Heart left ventricle (tissue), 16 donors: ENCODE measurements around the gene CLDN7. TPM values are rescaled to one million over a fixed set of nuclear protein-coding genes. Genes with fewer than 3 reads are reported as not detected.

ENCODE experiments used
- ATAC-seq, 4 donors: fragments of 200-7000 bp; cut with Tn5 transposase; one replicate each; pipeline ENCODE4 v1.9.1; 2020 to 2022; ENCODE audit warnings: moderate library complexity in 4 of 4, mild to moderate bottlenecking in 3 of 4, moderate number of reproducible peaks in 1 of 4
- DNase-seq, 5 donors: peaks; one replicate each; pipeline ENCODE4 v3.0.0-alpha.2; 2020
- H3K27ac ChIP-seq, 12 donors: fragments of 200-600 bp; sonication (generic) in 4 of 12; one replicate each; pipeline versions ENCODE4 v1.5.0 to v1.8.0; 2016 to 2022; ENCODE audit warnings: mild to moderate bottlenecking in 2 of 12
- H3K27me3 ChIP-seq, 9 donors: fragments of 200-600 bp; sonication (generic) in 2 of 9; one replicate each; pipeline versions ENCODE4 v1.5.1 to v1.8.0; 2016 to 2022; ENCODE audit warnings: mild to moderate bottlenecking in 3 of 9
- H3K36me3 ChIP-seq, 9 donors: fragments of 200-600 bp; sonication (generic) in 2 of 9; one replicate each; pipeline versions ENCODE4 v1.5.0 to v1.8.0; 2018 to 2022; ENCODE audit warnings: mild to moderate bottlenecking in 2 of 9
- H3K4me1 ChIP-seq, 12 donors: fragments of 200-600 bp; sonication (generic) in 4 of 12; one replicate each; pipeline versions ENCODE4 v1.5.0 to v1.8.0; 2016 to 2022; ENCODE audit warnings: mild to moderate bottlenecking in 3 of 12
- H3K4me3 ChIP-seq, 12 donors: fragments of 200-600 bp; sonication (generic) in 4 of 12; one replicate each; pipeline versions ENCODE4 v1.5.0 to v1.8.0; 2017 to 2022; ENCODE audit warnings: mild to moderate bottlenecking in 9 of 12, moderate library complexity in 4 of 12
- H3K9me3 ChIP-seq, 12 donors: fragments of 200-600 bp; sonication (generic) in 4 of 12; one replicate each; pipeline versions ENCODE4 v1.5.0 to v1.8.0; 2016 to 2022; ENCODE audit warnings: mild to moderate bottlenecking in 1 of 12
- CTCF ChIP-seq, 12 donors: fragments of 200-600 bp; sonication (generic) in 4 of 12; IDR thresholded peaks; one replicate each; pipeline versions ENCODE4 v1.5.0 to v1.8.0; 2018 to 2022; ENCODE audit warnings: antibody characterized with exemption in 12 of 12, mild to moderate bottlenecking in 5 of 12
- POLR2A ChIP-seq, 2 donors: fragments of 450-650 bp; IDR thresholded peaks; one replicate each; pipeline ENCODE4 v1.6.1; 2017; ENCODE audit warnings: antibody characterized with exemption in 2 of 2, mild to moderate bottlenecking in 2 of 2, moderate library complexity in 2 of 2
- WGBS, 4 donors: extraction: QIAGEN DNeasy Blood & Tissue Kit in 2 of 4; methylation state at CpG; one replicate each; pipeline versions ENCODE4 v1.1.5 to v1.1.7; 2013 to 2018; 5-methylcytosine and 5-hydroxymethylcytosine counted together
- intact Hi-C, 10 donors: fragments of 100-400 bp; cut with DNase I; formaldehyde crosslinking; loops; one replicate each; pipeline versions ENCODE4 v1.11.1 to v1.14.2; 2022
- polyA plus RNA-seq, 2 donors: library from polyadenylated mRNA; stranded (reverse); fragments of 200-250 nt; gene quantifications; one replicate each; pipeline ENCODE4 v1.2.3, GENCODE V29; 2013
- total RNA-seq, 9 donors: library from RNA; depleted of rRNA in 2 of 9; stranded (reverse); fragments of >200 nt in 2 of 9; fragmentation: NEBNext Ultra II Directional in 3 of 9; extraction: Animal tissue kit (Norgen Biotek cat#: 25700) in 3 of 9; gene quantifications; one replicate each; pipeline versions ENCODE4 v1.1.0 to v1.2.4, GENCODE V29; 2016 to 2023
- donor health status: ischemic (EF 13 %, LVEDD 7.1; RV severe dilation, severe dysfunction).
- donor health status: healthy with polysubstance abuse.
- donor health status: DM: no; HTN: yes; CAD: no.
- donor health status: DM: no; HTN: no; CAD: no.
- donor health status: ischemic (EF 25% LVEDD 6.9; RV normal size, moderate dysfunction).
- donor health status: ischemic (EF 25% LVEDD 5.7; RV mildly dilated, moderate dysfunction).
- donor health status: healthy.
- donor health status: DM: yes; HTN: yes; CAD: no.
- donor health status: ischemic (EF 35%, LVEDD 5.7; RV mildly dilated, moderate dysfunction).
- donor health status: nonischemic (EF 11% LVEDD 7.7; RV severe dilation, severe dysfunction).
- donor health status: DM: yes; HTN: yes; CAD: no.
- donor health status: PGD.
- donor health status: ischemic (EF 29% LVEDD 5.4; RV normal size, mild dysfunction).
- donor health status: nonischemic (EF 23%, LVEDD 6.1; RV moderate dilation, normal function).

The CLDN7 gene
- total and polyA plus RNA-seq, 11 donors, result 0.36 to 2.6 (median 1.3) TPM; not detected in 2

DNA sequence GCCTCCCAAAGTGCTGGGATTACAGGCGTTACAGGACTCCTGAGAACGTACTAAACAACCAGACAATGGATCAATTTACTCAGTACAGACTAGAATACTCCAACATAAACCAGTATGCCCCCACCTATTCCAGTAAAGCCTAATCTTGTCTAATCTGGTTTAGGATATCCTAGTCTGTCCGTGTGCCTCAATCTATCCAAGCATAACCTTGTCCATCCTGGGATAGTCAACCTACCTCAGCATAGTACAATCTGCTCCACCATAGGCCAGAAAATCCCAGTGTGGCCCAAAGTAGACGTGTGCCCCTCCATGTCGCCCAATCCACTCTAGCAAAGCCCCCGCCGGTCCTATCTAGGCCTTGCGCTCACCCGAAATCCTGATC lies 28.6 kb downstream of the CLDN7 start:
- WGBS, 4 donors, result 1 to 3% (median 2%) methylated on average over 9 of the region's 9 CpGs
- ATAC-seq, result peak in 2 of 4 donors; percentile 1 to 4
- intact Hi-C loops, result loop anchor here in 3 of 10 donors (10.0 kb wide), 3 partner anchors 251 to 611 kb away; partner anchors contain the start of genes CD68 (in 1 of the 3), POLR2A (in 1 of the 3) and SLC35G6 (in 1 of the 3)

GRCh38 chr17:7232114-7232513 lies 30.2 kb downstream of the CLDN7 start:
- Histone ChIP-seq H3K4me1 (peaks cover 5 to 48% (median 23%) of the 10 kb centered on the region in 12 donors), H3K27me3 (no peaks in the 10 kb centered on the region), H3K9me3 (no peaks in the 10 kb centered on the region), H3K27ac (no peak overlapping the region), H3K4me3 (peak overlapping the region in 2 of 12 donors; percentile 79 to 85), H3K36me3 (peaks cover 0 to 57% (median 50%) of the 10 kb centered on the region in 9 donors)
- WGBS, 4 donors, result 80 to 85% (median 83%) methylated on average over 5 of the region's 5 CpGs
- no peak for ATAC-seq
- no peak for DNase-seq
- TF ChIP-seq CTCF (IDR thresholded peaks at IDR 0.05) (no peak), POLR2A (IDR thresholded peaks at IDR 0.05) (no peak)
- intact Hi-C loops, result loop anchor here in 3 of 10 donors (10.0 kb wide), 3 partner anchors 253 to 613 kb away; partner anchors contain the start of genes CD68 (in 1 of the 3), POLR2A (in 1 of the 3) and SLC35G6 (in 1 of the 3)

More for the DNA sequence above, 28.6 kb downstream of the CLDN7 start:
- TF ChIP-seq POLR2A (IDR thresholded peaks at IDR 0.05), result no peak
- no peak for TF ChIP-seq CTCF (IDR thresholded peaks at IDR 0.05)
- peaks cover 5 to 53% (median 26%) of the 10 kb centered on the region in 12 donors for H3K4me1 ChIP-seq
- peak overlapping the region; percentile 17 to 96 (median 88) for H3K27ac ChIP-seq
- no peak for DNase-seq
- H3K9me3 ChIP-seq, result no peaks in the 10 kb centered on the region
- H3K4me3 ChIP-seq, result peak overlapping the region; percentile 65 to 99 (median 84)
- peaks cover 0 to 43% (median 36%) of the 10 kb centered on the region in 9 donors for H3K36me3 ChIP-seq
- no peaks in the 10 kb centered on the region for H3K27me3 ChIP-seq

DNA sequence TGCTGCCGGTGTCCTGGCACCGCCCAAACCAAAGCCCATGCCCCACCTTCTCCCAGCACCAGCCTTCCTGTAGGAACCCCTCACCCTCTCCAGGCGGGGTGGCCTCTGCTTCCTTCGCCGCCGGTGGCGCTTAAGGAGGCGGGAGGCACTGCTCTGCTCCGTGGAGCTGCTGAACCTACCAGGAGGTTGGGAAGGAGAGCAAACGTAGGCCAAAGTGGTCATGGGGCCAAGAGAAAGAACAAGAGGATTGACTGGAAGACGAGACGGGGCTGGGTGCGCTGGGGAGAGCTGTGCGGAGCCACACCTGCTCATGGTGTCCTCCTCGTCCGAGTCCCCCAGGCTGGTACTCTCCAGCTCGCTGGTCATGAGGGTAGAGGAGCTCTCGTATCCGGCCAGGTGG lies 32.8 kb downstream of the CLDN7 start:
- ATAC-seq (no peak), DNase-seq (no peak)
- peaks cover 5 to 38% (median 17%) of the 10 kb centered on the region in 12 donors for H3K4me1 ChIP-seq
- no peaks in the 10 kb centered on the region for H3K27me3 ChIP-seq
- TF ChIP-seq CTCF (IDR thresholded peaks at IDR 0.05) (no peak), POLR2A (IDR thresholded peaks at IDR 0.05) (no peak)
- intact Hi-C loops, result no loop called here
- H3K4me3 ChIP-seq, result no peak overlapping the region
- no peak overlapping the region for H3K27ac ChIP-seq
- 94 to 97% (median 96%) methylated on average over 19 of the region's 19 CpGs for WGBS, 4 donors
- peaks cover 0 to 61% (median 58%) of the 10 kb centered on the region in 9 donors for H3K36me3 ChIP-seq
- H3K9me3 ChIP-seq, result no peaks in the 10 kb centered on the region

GRCh38 chr17:7228920-7229319 lies 33.4 kb downstream of the CLDN7 start:
- no peaks in the 10 kb centered on the region for H3K27me3 ChIP-seq
- TF ChIP-seq CTCF (IDR thresholded peaks at IDR 0.05) (no peak), POLR2A (IDR thresholded peaks at IDR 0.05) (no peak)
- peaks cover 5 to 42% (median 17%) of the 10 kb centered on the region in 12 donors for H3K4me1 ChIP-seq
- H3K4me3 ChIP-seq, result no peak overlapping the region
- intact Hi-C loops, result no loop called here
- no peak for DNase-seq
- ATAC-seq, result no peak
- 89 to 92% (median 91%) methylated on average over 13 to 14 of the region's 14 CpGs for WGBS, 4 donors
- peaks cover 0 to 67% (median 63%) of the 10 kb centered on the region in 9 donors for H3K36me3 ChIP-seq
- no peak overlapping the region for H3K27ac ChIP-seq
- no peaks in the 10 kb centered on the region for H3K9me3 ChIP-seq
